HG02763 (cell line): ENCODE results near the gene WDFY2.

ENCODE experiments used
- ATAC-seq: cut with Tn5 transposase; IDR thresholded peaks from one replicate; pipeline ENCODE4 v1.9.1; 2021; ENCODE audit warnings: mild to moderate bottlenecking, moderate library complexity; ENCODE audit not compliant: unreplicated experiment

The WDFY2 gene

DNA sequence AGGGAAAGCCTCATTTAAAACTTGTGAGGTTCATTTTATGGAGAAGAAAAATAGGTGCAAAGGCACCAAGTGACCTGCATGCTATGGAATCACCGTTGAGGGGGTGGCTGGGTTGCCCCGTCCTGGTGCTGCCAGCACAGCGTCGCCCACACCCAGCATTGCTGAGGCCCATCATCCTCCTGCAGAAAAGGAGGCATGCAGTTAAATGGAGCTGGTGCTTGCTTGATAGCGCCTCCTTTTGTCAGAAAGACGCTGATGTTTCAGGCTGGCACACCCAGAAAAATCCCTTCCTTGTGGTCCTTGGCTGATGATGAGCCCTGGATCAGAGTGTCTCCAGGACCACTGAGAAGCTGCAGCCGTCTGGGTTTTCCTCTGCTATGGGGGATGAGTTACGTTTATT is 182.8 kb downstream of the WDFY2 start:
- ATAC-seq, result no peak

GRCh38 chr13:51768378-51768921 is 184.2 kb downstream of the WDFY2 start:
- ATAC-seq, result no peak

DNA sequence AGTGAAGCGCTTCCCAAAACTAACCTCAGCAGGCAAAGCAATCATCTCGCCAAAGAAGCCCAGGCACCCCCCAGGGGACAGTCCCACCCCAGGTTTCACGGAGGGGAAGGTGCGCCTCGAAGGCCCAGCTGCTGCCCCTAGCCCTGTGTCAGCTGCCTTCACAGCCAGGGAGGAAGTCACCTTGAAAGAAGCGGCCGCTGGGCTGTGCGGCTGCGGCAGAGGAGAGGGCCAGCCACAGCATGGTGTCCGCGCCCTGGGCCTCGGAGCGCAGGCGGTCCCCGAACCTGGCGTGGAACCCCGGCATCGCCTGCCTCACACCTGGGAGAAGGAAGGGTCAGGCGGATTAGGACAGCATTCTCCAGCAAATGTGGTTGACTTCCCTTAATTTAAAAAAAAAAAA is 184.7 kb downstream of the WDFY2 start:
- no peak for ATAC-seq

- no peak for ATAC-seq
Measured at GRCh38 chr13:51769455-51770127, 185.3 kb downstream of the WDFY2 start.

DNA sequence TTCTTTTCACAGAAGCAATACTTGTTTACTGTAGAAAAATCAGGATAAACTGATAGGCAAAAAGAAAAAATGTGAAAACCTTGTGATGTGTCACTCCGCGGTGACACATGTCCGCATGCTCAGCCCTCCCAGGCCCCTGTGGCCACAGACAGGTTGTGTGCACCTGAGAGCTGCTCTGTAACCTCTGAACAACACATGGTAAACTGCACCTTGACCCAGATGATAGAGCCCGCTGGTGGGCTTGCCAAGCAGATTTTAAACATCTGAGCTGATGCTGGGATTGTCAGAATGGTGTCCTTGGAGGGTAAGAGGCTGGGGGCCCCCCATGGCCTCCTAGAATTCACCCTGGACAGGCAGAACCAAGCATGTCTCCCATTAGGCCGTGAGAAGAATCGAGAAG is 185.9 kb downstream of the WDFY2 start:
- ATAC-seq, result no peak

- no peak for ATAC-seq
Measured at GRCh38 chr13:51770681-51771417, 186.6 kb downstream of the WDFY2 start.

- no peak for ATAC-seq
Measured at GRCh38 chr13:51771418-51772104, 187.3 kb downstream of the WDFY2 start.

DNA sequence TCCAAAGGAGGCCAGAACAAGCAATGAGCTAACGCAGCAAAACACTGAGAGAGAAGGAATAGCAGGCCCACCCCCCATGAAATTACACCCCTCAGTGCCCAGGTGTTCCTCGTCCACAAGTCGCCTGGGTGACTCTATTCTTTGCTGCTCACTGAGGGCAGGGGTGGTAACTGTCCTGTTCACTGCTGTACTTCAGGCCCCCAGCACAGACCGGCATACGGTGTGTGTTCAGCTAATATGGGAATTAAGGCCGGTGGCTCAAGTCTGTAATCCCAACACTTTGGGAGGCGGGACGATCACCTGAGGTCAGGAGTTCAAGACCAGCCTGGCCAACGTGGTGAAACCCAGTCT is 187.8 kb downstream of the WDFY2 start:
- ATAC-seq, result no peak

DNA sequence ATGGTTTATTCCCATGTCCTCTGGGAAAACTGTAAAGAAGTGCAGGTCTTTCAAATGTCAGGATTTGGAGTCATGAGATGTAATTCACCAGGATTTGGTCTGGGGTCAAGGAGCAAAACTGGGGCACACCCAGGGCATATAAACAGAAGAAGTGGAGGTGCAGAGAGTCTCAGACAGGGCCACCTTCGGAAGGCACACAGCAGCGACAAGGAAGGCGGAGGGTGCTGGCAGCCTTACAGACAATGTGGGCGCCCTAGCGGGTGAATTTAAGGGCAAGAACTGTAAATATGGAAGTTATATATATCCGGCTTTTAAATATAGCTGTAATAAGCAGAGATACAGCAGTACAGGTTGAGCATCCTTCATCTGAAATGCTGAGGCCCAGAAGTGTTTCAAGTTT is 188.5 kb downstream of the WDFY2 start:
- ATAC-seq, result no peak

- no peak for ATAC-seq
Measured at GRCh38 chr13:51773515-51773914, 189.3 kb downstream of the WDFY2 start.

GRCh38 chr13:51776179-51776578 is 191.9 kb downstream of the WDFY2 start:
- no peak for ATAC-seq

- ATAC-seq, result no peak
Measured at GRCh38 chr13:51777921-51778320, 193.7 kb downstream of the WDFY2 start.

DNA sequence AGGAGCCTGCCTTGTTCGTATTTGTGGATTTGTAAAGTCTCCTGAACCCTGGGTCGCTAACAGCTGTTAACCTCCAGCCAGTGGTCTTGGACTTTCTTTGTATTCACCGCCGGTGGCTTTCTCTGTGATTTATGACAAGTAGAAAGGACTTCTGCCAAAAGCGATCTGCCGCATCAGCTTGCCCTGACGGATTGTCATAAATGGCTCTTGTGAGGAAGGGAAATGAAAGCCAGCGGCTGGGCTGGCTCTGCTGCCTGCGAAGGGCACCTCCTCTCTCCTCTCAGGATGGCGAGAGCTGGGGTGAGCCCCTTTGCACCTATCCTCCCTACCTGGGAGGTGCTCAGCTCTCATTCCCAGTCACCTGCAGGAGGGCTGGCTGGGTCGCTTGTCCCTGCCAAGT is 194.1 kb downstream of the WDFY2 start:
- ATAC-seq, result no peak

- no peak for ATAC-seq
Measured at GRCh38 chr13:51780099-51780498, 195.8 kb downstream of the WDFY2 start.

DNA sequence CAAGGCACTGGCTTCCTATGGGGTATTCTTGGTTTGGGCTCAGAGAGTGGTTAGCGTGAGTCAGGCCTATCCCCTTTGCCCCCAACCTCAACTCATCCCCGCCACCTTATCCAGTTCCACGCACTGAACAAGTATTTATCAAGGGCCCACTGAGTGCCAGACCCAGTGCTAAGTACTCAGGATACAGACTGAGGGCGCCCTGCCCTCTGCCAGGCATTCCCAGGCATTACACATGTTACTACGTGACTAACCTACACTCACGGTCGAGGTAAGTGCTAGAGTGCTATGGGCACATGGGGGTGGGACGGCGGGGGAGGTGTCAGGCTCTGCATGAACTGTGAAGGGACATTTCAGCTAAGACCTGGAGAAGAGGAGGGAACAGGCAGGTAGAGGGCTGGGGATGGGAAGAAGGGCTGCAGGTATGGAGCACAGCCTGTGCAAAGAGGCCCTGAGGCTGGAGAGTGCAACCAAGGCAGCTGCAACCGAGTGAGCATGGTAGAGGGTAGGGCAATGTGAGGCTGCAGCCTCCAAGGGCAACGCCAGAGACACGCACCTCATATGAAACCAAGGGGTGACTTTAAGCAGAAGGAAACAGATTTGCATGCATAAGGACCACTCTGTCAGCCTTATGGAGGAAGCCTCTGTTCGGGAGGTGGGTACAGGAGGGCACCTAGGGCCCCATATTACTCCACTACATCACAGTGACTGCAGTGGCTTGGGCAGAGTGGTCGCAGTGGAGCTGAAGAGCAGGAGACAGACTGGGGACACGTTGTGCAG is 197.2 kb downstream of the WDFY2 start:
- ATAC-seq, result no peak

DNA sequence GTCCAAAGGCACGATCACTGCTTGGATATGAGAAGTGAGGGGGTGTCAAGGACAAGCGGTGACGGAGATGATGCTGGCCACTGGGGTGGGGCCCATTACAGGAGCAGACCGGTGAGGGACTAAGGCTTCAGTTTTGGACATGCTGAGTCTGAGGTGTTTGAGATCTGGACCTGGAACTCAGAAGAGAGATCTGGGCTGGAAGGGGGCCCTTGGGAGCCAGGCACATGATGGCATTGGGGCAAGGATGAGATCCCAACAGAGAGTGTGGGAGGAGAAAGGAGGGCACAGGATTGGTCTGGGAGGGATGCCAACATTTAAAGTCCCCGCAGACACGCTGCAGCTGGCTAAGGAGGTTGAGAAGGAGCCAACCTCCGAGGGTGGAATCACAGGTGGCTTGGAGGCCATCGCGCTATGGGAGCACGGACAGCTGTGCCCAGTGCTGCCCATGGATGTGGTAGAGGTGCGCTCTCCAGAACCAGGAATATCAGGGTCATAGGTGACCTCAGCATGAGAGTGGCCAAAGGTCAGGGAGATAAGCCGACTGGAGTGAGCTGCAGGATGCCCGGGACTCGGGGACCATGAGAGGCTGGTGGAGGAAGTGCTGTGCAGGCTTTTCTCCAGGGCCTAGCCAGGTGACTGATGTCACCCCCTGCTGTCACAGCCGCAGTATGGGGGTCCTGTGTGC is 197.9 kb downstream of the WDFY2 start:
- no peak for ATAC-seq

DNA sequence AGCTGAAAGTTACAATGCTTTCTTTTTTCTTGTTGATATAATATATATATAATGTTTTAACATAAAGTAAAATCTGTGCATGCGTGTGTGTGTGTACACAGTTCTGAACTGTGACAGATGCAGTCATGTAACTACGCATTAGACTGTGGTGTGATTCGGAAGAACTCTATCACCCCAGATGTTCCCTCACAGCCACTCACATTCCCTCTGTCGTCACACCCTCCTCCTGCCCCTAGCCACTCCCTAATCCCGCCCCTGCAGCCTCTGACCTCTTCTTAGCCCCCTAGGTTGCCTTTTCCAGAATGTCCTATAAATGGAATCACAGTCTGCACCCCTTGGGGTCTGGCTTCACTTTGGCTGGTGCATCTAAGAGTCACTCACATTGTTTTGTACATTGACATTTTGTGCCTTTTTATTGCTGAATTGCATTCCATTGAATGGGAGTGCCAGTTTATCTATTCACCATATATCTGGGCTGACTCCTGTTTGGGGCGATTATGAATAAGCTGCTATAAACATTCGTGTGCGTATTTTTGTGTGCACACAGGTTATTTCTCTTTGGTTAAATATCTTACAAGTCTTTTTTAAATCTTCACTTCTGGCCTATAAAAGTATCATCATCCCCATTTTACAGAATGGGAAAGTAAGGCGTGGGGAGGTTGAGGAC is 199.3 kb downstream of the WDFY2 start:
- no peak for ATAC-seq

- ATAC-seq, result no peak
Measured at GRCh38 chr13:51784097-51784496, 199.8 kb downstream of the WDFY2 start.

DNA sequence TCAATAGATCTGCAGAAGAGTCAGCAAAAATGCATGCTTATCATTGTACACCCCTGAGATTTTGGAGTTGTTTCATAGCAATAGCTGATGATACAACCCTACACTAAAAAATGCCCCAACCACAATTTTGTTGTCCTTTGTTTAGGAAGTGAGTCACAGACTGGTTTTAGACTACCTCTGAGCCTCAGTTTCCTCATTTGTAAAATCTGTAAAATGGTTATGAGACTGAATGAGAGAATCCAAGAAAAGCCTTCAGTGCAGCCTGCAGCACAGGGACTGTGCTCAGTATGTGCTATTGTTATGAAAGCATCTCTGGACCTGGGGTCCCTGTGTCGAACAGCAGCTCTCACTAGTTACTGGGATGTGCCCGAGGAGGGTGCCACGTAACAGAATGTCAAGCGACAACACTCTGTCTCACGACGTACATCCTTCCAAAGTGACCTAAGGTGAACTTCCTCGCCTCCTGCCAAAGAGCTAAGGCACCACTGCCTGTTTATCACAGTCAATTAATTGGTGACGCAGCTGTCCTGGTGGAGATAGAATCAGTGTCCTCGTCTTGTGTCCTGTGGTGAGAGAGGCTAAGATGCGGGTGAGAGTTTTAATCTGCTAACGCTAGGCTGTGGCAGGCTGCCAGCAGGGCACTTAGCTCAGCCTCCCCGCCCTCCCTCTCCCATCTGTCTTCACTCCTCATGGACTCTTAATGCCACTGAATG is 201.6 kb downstream of the WDFY2 start:
- ATAC-seq, result no peak
